ENCODE results near the gene SCN8A. TPM values are rescaled to one million over a fixed set of nuclear protein-coding genes. Genes with fewer than 3 reads are reported as not detected.
"Not testable (repeated sequence)": the region's sequence is repeated elsewhere in the genome, so short reads cannot be mapped to it uniquely, and the experiment has no call there.

The SCN8A gene
- total RNA-seq, 1 experiment from 2014 or later: 5.4 TPM

- CTCF ChIA-PET: interaction anchor here (0.8 kb wide), 1 partner anchor 68 kb away, joined by 3 read pairs; no protein-coding TSS in a partner anchor
- Mint-ChIP-seq H3K4me3 (ENCODE audit: low read depth, unreplicated experiment) (no peak overlapping the region), H3K9me3 (ENCODE audit: low read depth, unreplicated experiment) (no peaks in the 10 kb centered on the region), H3K27ac (ENCODE audit: unreplicated experiment) (no peak overlapping the region), H3K36me3 (ENCODE audit: insufficient read depth, unreplicated experiment) (no peaks in the 10 kb centered on the region), H3K27me3 (ENCODE audit: unreplicated experiment) (peaks cover 69% of the 10 kb centered on the region), H3K4me1 (ENCODE audit: low read depth, unreplicated experiment) (no peaks in the 10 kb centered on the region)
- intact Hi-C loops (cut with micrococcal nuclease; ENCODE audit: unreplicated experiment): no loop called here
- TF ChIP-seq, protein P1, sequence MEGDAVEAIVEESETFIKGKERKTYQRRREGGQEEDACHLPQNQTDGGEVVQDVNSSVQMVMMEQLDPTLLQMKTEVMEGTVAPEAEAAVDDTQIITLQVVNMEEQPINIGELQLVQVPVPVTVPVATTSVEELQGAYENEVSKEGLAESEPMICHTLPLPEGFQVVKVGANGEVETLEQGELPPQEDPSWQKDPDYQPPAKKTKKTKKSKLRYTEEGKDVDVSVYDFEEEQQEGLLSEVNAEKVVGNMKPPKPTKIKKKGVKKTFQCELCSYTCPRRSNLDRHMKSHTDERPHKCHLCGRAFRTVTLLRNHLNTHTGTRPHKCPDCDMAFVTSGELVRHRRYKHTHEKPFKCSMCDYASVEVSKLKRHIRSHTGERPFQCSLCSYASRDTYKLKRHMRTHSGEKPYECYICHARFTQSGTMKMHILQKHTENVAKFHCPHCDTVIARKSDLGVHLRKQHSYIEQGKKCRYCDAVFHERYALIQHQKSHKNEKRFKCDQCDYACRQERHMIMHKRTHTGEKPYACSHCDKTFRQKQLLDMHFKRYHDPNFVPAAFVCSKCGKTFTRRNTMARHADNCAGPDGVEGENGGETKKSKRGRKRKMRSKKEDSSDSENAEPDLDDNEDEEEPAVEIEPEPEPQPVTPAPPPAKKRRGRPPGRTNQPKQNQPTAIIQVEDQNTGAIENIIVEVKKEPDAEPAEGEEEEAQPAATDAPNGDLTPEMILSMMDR (IDR thresholded peaks at IDR 0.05; ENCODE audit: unreplicated experiment): no peak
- DNase-seq: no peak
- no TSS peak for BruUV-seq (replicated peaks)
Measured at GRCh38 chr12:51549637-51550036, 41.4 kb upstream of the SCN8A start.

DNA sequence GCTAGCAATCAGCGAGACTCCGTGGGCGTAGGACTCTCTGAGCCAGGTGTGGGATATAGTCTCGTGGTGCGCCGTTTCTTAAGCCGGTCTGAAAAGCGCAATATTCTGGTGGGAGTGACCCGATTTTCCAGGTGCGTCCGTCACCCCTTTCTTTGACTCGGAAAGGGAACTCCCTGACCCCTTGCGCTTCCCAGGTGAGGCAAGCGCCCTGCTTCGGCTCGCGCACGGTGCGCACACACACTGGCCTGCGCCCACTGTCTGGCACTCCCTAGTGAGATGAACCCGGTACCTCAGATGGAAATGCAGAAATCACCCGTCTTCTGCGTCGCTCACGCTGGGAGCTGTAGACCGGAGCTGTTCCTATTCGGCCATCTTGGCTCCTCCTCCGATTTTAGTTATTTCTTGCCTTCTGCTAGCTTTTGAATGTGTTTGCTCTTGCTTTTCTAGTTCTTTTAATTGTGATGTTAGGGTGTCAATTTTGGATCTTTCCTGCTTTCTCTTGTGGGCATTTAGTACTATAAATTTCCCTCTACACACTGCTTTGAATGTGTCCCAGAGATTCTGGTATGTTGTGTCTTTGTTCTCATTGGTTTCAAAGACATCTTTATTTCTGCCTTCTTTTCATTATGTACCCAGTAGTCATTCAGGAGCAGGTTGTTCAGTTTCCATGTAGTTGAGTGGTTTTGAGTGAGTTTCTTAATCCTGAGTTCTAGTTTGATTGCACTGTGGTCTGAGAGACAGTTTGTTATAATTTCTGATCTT, 22.6 kb upstream of the SCN8A start:
- CTCF ChIA-PET; H3K4me1 Mint-ChIP-seq (ENCODE audit: low read depth, unreplicated experiment); H3K4me3 Mint-ChIP-seq (ENCODE audit: low read depth, unreplicated experiment); BruUV-seq (replicated peaks); DNase-seq; H3K27ac Mint-ChIP-seq (ENCODE audit: unreplicated experiment); H3K36me3 Mint-ChIP-seq (ENCODE audit: insufficient read depth, unreplicated experiment); H3K9me3 Mint-ChIP-seq (ENCODE audit: low read depth, unreplicated experiment); H3K27me3 Mint-ChIP-seq (ENCODE audit: unreplicated experiment); intact Hi-C loops (cut with micrococcal nuclease; ENCODE audit: unreplicated experiment): not testable (repeated sequence)

GRCh38 chr12:51579321-51579850, 11.6 kb upstream of the SCN8A start:
- peaks cover 13% of the 10 kb centered on the region for H3K27me3 Mint-ChIP-seq (ENCODE audit: unreplicated experiment)
- TF ChIP-seq, protein P1 (IDR thresholded peaks at IDR 0.05; ENCODE audit: unreplicated experiment): no peak

GRCh38 chr12:51589060-51589459, 2.0 kb upstream of the SCN8A start:
- peaks cover 19% of the 10 kb centered on the region for H3K36me3 Mint-ChIP-seq (ENCODE audit: insufficient read depth, unreplicated experiment)
- peaks cover 10% of the 10 kb centered on the region for H3K4me1 Mint-ChIP-seq (ENCODE audit: low read depth, unreplicated experiment)
- no TSS peak for BruUV-seq (replicated peaks)
- DNase-seq: no peak
- no peaks in the 10 kb centered on the region for H3K27me3 Mint-ChIP-seq (ENCODE audit: unreplicated experiment)
- no peak overlapping the region for H3K27ac Mint-ChIP-seq (ENCODE audit: unreplicated experiment)
- intact Hi-C loops (cut with micrococcal nuclease; ENCODE audit: unreplicated experiment): no loop called here
- TF ChIP-seq, protein P1 (IDR thresholded peaks at IDR 0.05; ENCODE audit: unreplicated experiment): no peak
- CTCF ChIA-PET: no interaction called here
- no peaks in the 10 kb centered on the region for H3K9me3 Mint-ChIP-seq (ENCODE audit: low read depth, unreplicated experiment)
- H3K4me3 Mint-ChIP-seq (ENCODE audit: low read depth, unreplicated experiment): no peak overlapping the region

More at GRCh38 chr12:51579321-51579850, 11.6 kb upstream of the SCN8A start:
- H3K36me3 Mint-ChIP-seq (ENCODE audit: insufficient read depth, unreplicated experiment): no peaks in the 10 kb centered on the region
- no peak overlapping the region for H3K27ac Mint-ChIP-seq (ENCODE audit: unreplicated experiment)
- DNase-seq: no peak
- H3K9me3 Mint-ChIP-seq (ENCODE audit: low read depth, unreplicated experiment): no peaks in the 10 kb centered on the region
- BruUV-seq (replicated peaks): no TSS peak
- no peak overlapping the region for H3K4me3 Mint-ChIP-seq (ENCODE audit: low read depth, unreplicated experiment)
- intact Hi-C loops (cut with micrococcal nuclease; ENCODE audit: unreplicated experiment): no loop called here
- CTCF ChIA-PET: no interaction called here
- H3K4me1 Mint-ChIP-seq (ENCODE audit: low read depth, unreplicated experiment): no peaks in the 10 kb centered on the region
